IMR-90 (cell line): ENCODE results near the gene HOXC5. TPM values are rescaled to one million over a fixed set of nuclear protein-coding genes. Genes with fewer than 3 reads are reported as not detected.

Experiments used
- ATAC-seq: fragments of 200-7000 bp; cut with Tn5 transposase; 2 replicates; pipeline ENCODE4 v1.9.1; 2020; ENCODE audit warnings: low read depth, mild to moderate bottlenecking, moderate library complexity
- BruUV-seq: library from RNA; stranded (reverse); fragments of 400-500 nt; replicated peaks from 2 replicates; lab custom pipeline; 2021; lab: Mats Ljungman, UMichigan
- CTCF ChIA-PET: fragments of 300-600 bp; formaldehyde crosslinking; extraction: SDS; loops from one replicate; lab custom pipeline; 2021; ENCODE audit warnings: antibody characterized with exemption; lab: Yijun Ruan, JAX
- POLR2A ChIA-PET: fragments of 300-600 bp; sonication (Branson Sonifier 250); formaldehyde crosslinking; loops from one replicate; lab custom pipeline; 2022; ENCODE audit warnings: antibody characterized with exemption; ENCODE audit not compliant: unreplicated experiment; lab: Charles Lee
- DNase-seq: peaks from one replicate; pipeline ENCODE4 v3.0.0; 2013
- H2AFZ ChIP-seq: replicated peaks from 2 replicates; pipeline ENCODE3; 2013; ENCODE audit warnings: low read length, mild to moderate bottlenecking; ENCODE audit not compliant: poor library complexity
- H2AK5ac ChIP-seq: 2 replicates; pipeline ENCODE4 v1.6.1; 2013; ENCODE audit warnings: low read depth, low read length, inconsistent platforms
- H2AK9ac ChIP-seq: replicated peaks from 2 replicates; pipeline ENCODE3; 2013; ENCODE audit warnings: mild to moderate bottlenecking, low read depth, low read length, moderate library complexity; ENCODE audit not compliant: poor library complexity
- H2BK120ac ChIP-seq: 2 replicates; pipeline ENCODE4 v1.6.1; 2013; ENCODE audit warnings: low read depth, low read length, inconsistent platforms
- H2BK15ac ChIP-seq: 3 replicates; pipeline ENCODE4 v1.6.1; 2013; ENCODE audit warnings: low read depth, low read length, inconsistent platforms
- H2BK20ac ChIP-seq: 2 replicates; pipeline ENCODE4 v1.6.1; 2013; ENCODE audit warnings: low read depth, mild to moderate bottlenecking, inconsistent platforms, low read length, moderate library complexity
- H2BK5ac ChIP-seq: 2 replicates; pipeline ENCODE4 v1.6.1; 2013; ENCODE audit warnings: mild to moderate bottlenecking, low read depth, low read length, inconsistent platforms; ENCODE audit not compliant: poor library complexity, severe bottlenecking
- H3K14ac ChIP-seq: replicated peaks from 2 replicates; pipeline ENCODE4 v1.6.1; 2013; ENCODE audit warnings: low read depth, low read length, inconsistent platforms
- H3K18ac ChIP-seq: 2 replicates; pipeline ENCODE4 v1.6.1; 2013; ENCODE audit warnings: low read depth, low read length, control low read depth
- H3K23ac ChIP-seq: 2 replicates; pipeline ENCODE4 v1.6.1; 2013; ENCODE audit warnings: low read depth, low read length, inconsistent platforms
- H3K27ac ChIP-seq: 2 replicates; pipeline ENCODE4 v1.5.1; 2013; ENCODE audit warnings: mild to moderate bottlenecking, control low read depth, low read length; ENCODE audit not compliant: insufficient read depth
- H3K27me3 ChIP-seq: 2 replicates; pipeline ENCODE4 v1.6.1; 2013; ENCODE audit warnings: low read length; ENCODE audit not compliant: control insufficient read depth, insufficient read depth
- H3K36me3 ChIP-seq: 2 replicates; pipeline ENCODE4 v1.6.1; 2013; ENCODE audit warnings: low read length, mixed read lengths; ENCODE audit not compliant: control insufficient read depth, insufficient read depth
- H3K4ac ChIP-seq: 2 replicates; pipeline ENCODE4 v1.6.1; 2013; ENCODE audit warnings: low read depth, low read length, inconsistent platforms
- H3K4me1 ChIP-seq: 2 replicates; pipeline ENCODE4 v1.6.1; 2013; ENCODE audit warnings: low read length, mixed read lengths; ENCODE audit not compliant: control insufficient read depth, insufficient read depth
- H3K4me2 ChIP-seq: 2 replicates; pipeline ENCODE4 v1.6.1; 2013; ENCODE audit warnings: low read depth, mild to moderate bottlenecking, control low read depth, low read length, moderate library complexity
- H3K4me3 ChIP-seq: 2 replicates; pipeline ENCODE4 v1.5.1; 2013; ENCODE audit warnings: low read depth, mild to moderate bottlenecking, control low read depth, low read length, moderate library complexity; ENCODE audit not compliant: insufficient read depth
- H3K56ac ChIP-seq: 2 replicates; pipeline ENCODE4 v1.6.1; 2013; ENCODE audit warnings: low read length, inconsistent platforms; ENCODE audit not compliant: insufficient read depth; ENCODE audit errors: extremely low read depth
- H3K79me1 ChIP-seq, 2 experiments: 2 replicates each; pipeline ENCODE4 v1.6.1; 2013; ENCODE audit warnings: low read length in 2 of 2, inconsistent platforms in 1 of 2, low read depth in 1 of 2
- H3K9ac ChIP-seq: 2 replicates; pipeline ENCODE4 v1.6.1; 2013; ENCODE audit warnings: low read depth, low read length, control low read depth
- H3K9me1 ChIP-seq: 2 replicates; pipeline ENCODE4 v1.6.1; 2013; ENCODE audit warnings: low read length, inconsistent platforms; ENCODE audit not compliant: insufficient read depth
- H3K9me3 ChIP-seq: 2 replicates; pipeline ENCODE4 v1.6.1; 2013; ENCODE audit warnings: low read length; ENCODE audit not compliant: control insufficient read depth, insufficient read depth
- H4K20me1 ChIP-seq: 2 replicates; pipeline ENCODE4 v1.6.1; 2013; ENCODE audit warnings: low read length, inconsistent platforms; ENCODE audit not compliant: insufficient read depth
- H4K5ac ChIP-seq: 2 replicates; pipeline ENCODE4 v1.6.1; 2013; ENCODE audit warnings: mild to moderate bottlenecking, low read depth, low read length, control low read depth
- H4K8ac ChIP-seq, 2 experiments: 2 replicates each; pipeline ENCODE4 v1.6.1; 2013; ENCODE audit warnings: low read depth in 2 of 2, low read length in 2 of 2, control low read depth in 1 of 2, inconsistent platforms in 1 of 2
- H4K91ac ChIP-seq: 2 replicates; pipeline ENCODE4 v1.6.1; 2013; ENCODE audit warnings: low read depth, low read length, inconsistent platforms; ENCODE audit not compliant: insufficient read depth
- BHLHE40 ChIP-seq: fragments of 150-350 bp; IDR thresholded peaks from 2 replicates; pipeline ENCODE4 v1.6.1; 2016; ENCODE audit warnings: mild to moderate bottlenecking, low read depth, low read length
- CEBPB ChIP-seq: IDR thresholded peaks from 2 replicates; pipeline ENCODE4 v1.6.1; 2012; ENCODE audit warnings: low read depth, low read length, improper control_type of control experiment
- CHD1 ChIP-seq: IDR thresholded peaks from 2 replicates; pipeline ENCODE4 v1.6.1; 2012; ENCODE audit warnings: low read depth, low read length, improper control_type of control experiment
- MAFK ChIP-seq: IDR thresholded peaks from 2 replicates; pipeline ENCODE4 v1.6.1; 2012; ENCODE audit warnings: low read depth, low read length, improper control_type of control experiment
- MAZ ChIP-seq: IDR thresholded peaks from 2 replicates; pipeline ENCODE4 v1.6.1; 2012; ENCODE audit warnings: low read depth, mild to moderate bottlenecking, low read length, improper control_type of control experiment, moderate library complexity, borderline replicate concordance
- SMC3 ChIP-seq: fragments of 150-350 bp; IDR thresholded peaks from 2 replicates; pipeline ENCODE4 v1.6.1; 2016; ENCODE audit warnings: low read depth, mild to moderate bottlenecking, antibody characterized with exemption, low read length, moderate library complexity
- WGBS, 2 experiments: methylation state at CpG; one replicate each; pipeline versions ENCODE4 v1.1.5 to v1.1.7; 2013; ENCODE audit warnings: missing lambda C conversion rate in 2 of 2; ENCODE audit not compliant: insufficient read length in 1 of 2; ENCODE audit errors: extremely low coverage in 2 of 2; 5-methylcytosine and 5-hydroxymethylcytosine counted together
- dilution Hi-C: fragments of 300-500 bp; cut with HindIII; formaldehyde crosslinking; loops from one replicate; pipeline ENCODE4 v1.14.3; 2018; ENCODE audit warnings: low sequenced_read_pairs; ENCODE audit not compliant: unreplicated experiment
- in situ Hi-C: fragments of 300-500 bp; cut with MboI; formaldehyde crosslinking; loops from 3 replicates; pipeline ENCODE4 v1.14.3; 2019; ENCODE audit warnings: low sequenced_read_pairs, inconsistent platforms, mixed read lengths
- intact Hi-C: fragments of 100-400 bp; cut with micrococcal nuclease; formaldehyde crosslinking; loops from 2 replicates; pipeline ENCODE4 v1.10.0; 2022
- polyA plus RNA-seq, 3 experiments: library from polyadenylated mRNA; depleted of rRNA; stranded (reverse); fragments of >200 nt; gene quantifications; 2 replicates each; pipeline ENCODE4 v1.2.3, GENCODE V29; 2012; ENCODE audit warnings: low replicate concordance in 1 of 3
- total RNA-seq: library from RNA; depleted of rRNA; stranded (reverse); fragments of >200 nt; gene quantifications from 2 replicates; pipeline ENCODE4 v1.2.3, GENCODE V29; 2012

Gene HOXC5
- total and polyA plus RNA-seq, 2 of the 4 experiments (the other 2 are of a cell fraction): not detected

- H3K18ac ChIP-seq: no peak overlapping the region
- no peak overlapping the region for H4K8ac ChIP-seq
- H3K27ac ChIP-seq: no peak overlapping the region
- WGBS, 2 experiments: no CpG with 5 or more reads among the region's 1 CpG
- H3K4ac ChIP-seq: no peak overlapping the region
- H2AK5ac ChIP-seq: no peak overlapping the region
- no peak overlapping the region for H3K14ac ChIP-seq
- H3K36me3 ChIP-seq: no peaks in the 10 kb centered on the region
- no peaks in the 10 kb centered on the region for H3K79me1 ChIP-seq
- no peak overlapping the region for H2AK9ac ChIP-seq
- no peak overlapping the region for H3K56ac ChIP-seq
- no peak overlapping the region for H2AFZ ChIP-seq
- no peak overlapping the region for H2BK15ac ChIP-seq
- BruUV-seq: no TSS peak
- dilution Hi-C loops (no loop called here), intact Hi-C loops (no loop called here), in situ Hi-C loops (no loop called here)
- no peak overlapping the region for H2BK120ac ChIP-seq
- peaks cover 19% of the 10 kb centered on the region for H3K27me3 ChIP-seq
- H3K4me2 ChIP-seq: no peak overlapping the region
- H4K91ac ChIP-seq: no peak overlapping the region
- H3K4me3 ChIP-seq: no peak overlapping the region
- ATAC-seq: no peak
- no peak overlapping the region for H3K23ac ChIP-seq
- no peaks in the 10 kb centered on the region for H3K9me3 ChIP-seq
- H2BK20ac ChIP-seq: no peak overlapping the region
- H3K9me1 ChIP-seq: peaks cover 3% of the 10 kb centered on the region; the same call in 1 of the 2 replicates
- no peak overlapping the region for H4K5ac ChIP-seq
- H3K4me1 ChIP-seq: no peaks in the 10 kb centered on the region
- POLR2A ChIA-PET: no interaction called here
- H4K20me1 ChIP-seq: no peaks in the 10 kb centered on the region
- H3K9ac ChIP-seq: no peak overlapping the region
- TF ChIP-seq MAFK: no peak
- no peak for TF ChIP-seq SMC3
- no peak for TF ChIP-seq CHD1
- no peak for TF ChIP-seq MAZ
- TF ChIP-seq CEBPB: no peak
- no peak for TF ChIP-seq BHLHE40
- DNase-seq: no peak
- no peak overlapping the region for H2BK5ac ChIP-seq
- CTCF ChIA-PET: no interaction called here
Measured at GRCh38 chr12:54066408-54066807, 33.6 kb downstream of the HOXC5 start.
